ELR (cell line): Measurements from ENCODE around the gene TRIM6.
A peak's percentile ranks its signal among the peaks of the same experiment; 100 is the strongest.
"Not testable (repeated sequence)": the region's sequence is repeated elsewhere in the genome, so short reads cannot be mapped to it uniquely, and the experiment has no call there.

ENCODE experiments used
- DNase-seq: peaks from one replicate; pipeline ENCODE4 v3.0.0-alpha.2; 2015; ENCODE audit warnings: low read depth

The TRIM6 gene

GRCh38 chr11:5596607-5597201 is at the start of gene TRIM6:
Gene TRIM6 (plus strand): TSS chr11:5596637. CDS start chr11:5596898, 261 bp downstream.
- DNase-seq = peak; percentile 73

- no peak for DNase-seq
Observed at GRCh38 chr11:5547982-5548381, 48.5 kb upstream of the TRIM6 start.

GRCh38 chr11:5548440-5548839 is 48.0 kb upstream of the TRIM6 start, which contains the start of gene OR52H1:
Gene OR52H1 (minus strand): TSS chr11:5548540. CDS start chr11:5545505, 3,035 bp downstream.
- no peak for DNase-seq

- DNase-seq = peak; percentile 97
Observed at GRCh38 chr11:5550440-5551095, 45.9 kb upstream of the TRIM6 start.

- DNase-seq = peak; percentile 42
Observed at GRCh38 chr11:5553343-5553742, 43.1 kb upstream of the TRIM6 start.

GRCh38 chr11:5556596-5557188 is 39.7 kb upstream of the TRIM6 start:
- DNase-seq = no peak

GRCh38 chr11:5557751-5558150 is 38.7 kb upstream of the TRIM6 start:
- no peak for DNase-seq

- DNase-seq = no peak
Observed at GRCh38 chr11:5564259-5565019, 32.0 kb upstream of the TRIM6 start.

GRCh38 chr11:5574654-5575053 is 21.8 kb upstream of the TRIM6 start:
- no peak for DNase-seq

- no peak for DNase-seq
Observed at GRCh38 chr11:5575152-5575551, 21.3 kb upstream of the TRIM6 start.

GRCh38 chr11:5577101-5577500 is 19.3 kb upstream of the TRIM6 start:
- DNase-seq = no peak

- DNase-seq = no peak
Observed at GRCh38 chr11:5580577-5580976, 15.9 kb upstream of the TRIM6 start, which contains the start of gene OR52B6. Gene OR52B6 (plus strand): TSS chr11:5580877. CDS start chr11:5580877, 0 bp downstream.

GRCh38 chr11:5581014-5581413 is 15.4 kb upstream of the TRIM6 start:
- DNase-seq = no peak

GRCh38 chr11:5584458-5584857 is 12.0 kb upstream of the TRIM6 start:
- not testable (repeated sequence) for DNase-seq

GRCh38 chr11:5589906-5590305 is 6.5 kb upstream of the TRIM6 start:
- DNase-seq = not testable (repeated sequence)

- no peak for DNase-seq
Observed at GRCh38 chr11:5591613-5592012, 4.8 kb upstream of the TRIM6 start.

- DNase-seq = no peak
Observed at GRCh38 chr11:5592615-5593014, 3.8 kb upstream of the TRIM6 start.

GRCh38 chr11:5593146-5593545 is 3.3 kb upstream of the TRIM6 start:
- DNase-seq = no peak

GRCh38 chr11:5597953-5598352 is 1.5 kb downstream of the TRIM6 start:
- no peak for DNase-seq

GRCh38 chr11:5600374-5600851 is 4.0 kb downstream of the TRIM6 start:
- DNase-seq = peak; percentile 79

- peak; percentile 43 for DNase-seq
Observed at GRCh38 chr11:5602791-5603190, 6.4 kb downstream of the TRIM6 start.

GRCh38 chr11:5603326-5603725 is 6.9 kb downstream of the TRIM6 start:
- DNase-seq = no peak
